Activated CD4-positive, alpha-beta T cell treated with anti-CD3 and anti-CD28 coated beads, Interleukin-2, amount 50 U/mL, for 16 hours (primary cell): ENCODE results near the gene CST7.
"Not testable (repeated sequence)": the region's sequence is repeated elsewhere in the genome, so short reads cannot be mapped to it uniquely, and the experiment has no call there.

ENCODE experiments used
- DNase-seq: peaks from one replicate; pipeline ENCODE4 v3.0.0-alpha.2; 2020

Gene CST7

DNA sequence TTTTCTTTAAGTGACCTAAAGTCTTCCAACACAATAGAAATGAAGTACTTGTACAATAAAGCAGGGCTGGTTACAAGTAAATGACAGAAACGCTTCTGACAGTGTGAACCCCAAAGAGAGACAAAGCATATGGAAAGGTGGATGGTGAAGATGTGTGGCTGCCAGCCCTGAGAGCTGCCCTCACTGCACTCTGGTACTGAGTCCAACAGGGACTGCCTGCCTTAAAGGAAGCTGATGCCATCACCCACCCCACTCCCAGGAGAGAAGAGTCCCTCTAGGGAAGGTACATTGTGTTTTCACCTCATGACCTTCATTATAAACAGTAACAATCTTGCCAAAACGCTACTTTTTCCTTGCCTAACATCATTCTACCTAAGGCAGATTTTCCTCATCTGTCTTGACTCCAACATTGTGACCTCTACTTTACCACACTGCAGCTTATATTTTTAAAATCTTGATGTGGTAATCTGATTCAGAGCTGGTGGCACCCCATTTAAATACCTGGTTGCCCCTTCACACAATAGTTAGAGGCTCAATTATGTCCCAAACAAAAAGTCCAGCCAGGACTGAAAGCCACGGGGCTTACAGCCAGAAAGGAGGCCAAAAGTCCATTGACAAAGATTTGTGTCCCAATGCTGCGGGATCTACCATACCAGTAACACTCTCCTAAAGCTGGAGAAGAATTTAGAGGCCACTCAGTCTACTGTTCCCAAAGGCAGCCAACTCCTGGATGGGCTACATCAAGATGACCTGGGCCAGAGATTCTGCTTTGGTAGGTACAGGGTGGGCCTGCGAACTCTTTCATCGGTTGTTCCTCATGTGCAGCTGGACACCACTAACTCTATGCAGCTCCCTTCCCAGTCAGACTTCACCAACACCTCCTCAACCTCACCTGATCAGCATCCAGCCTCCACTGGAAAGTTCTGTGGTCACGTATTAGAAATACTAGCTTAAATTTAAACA lies 39.1 kb downstream of the CST7 start:
- DNase-seq: no peak

GRCh38 chr20:24989162-24989561 lies 40.1 kb downstream of the CST7 start:
- DNase-seq: no peak

DNA sequence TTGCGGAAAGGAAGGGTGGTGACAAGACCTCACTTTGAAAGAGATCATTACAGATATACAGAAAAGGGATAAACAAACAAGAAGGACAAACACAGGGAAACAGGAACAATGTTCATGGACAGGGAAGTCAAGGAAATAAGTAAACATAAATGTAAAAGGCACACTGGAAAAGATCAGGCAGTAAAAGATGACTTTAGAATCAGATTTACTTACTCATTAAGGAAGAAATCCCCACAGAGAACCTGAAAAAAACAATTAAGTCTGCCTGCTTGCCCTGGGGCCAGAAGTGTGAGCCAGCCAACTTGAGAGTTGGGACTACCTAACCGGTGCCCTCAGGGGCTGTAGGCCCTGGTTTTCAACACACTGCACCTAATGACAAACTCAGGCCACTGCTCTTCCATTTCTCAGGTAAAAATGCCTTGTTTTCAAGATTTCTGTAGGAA lies 41.8 kb downstream of the CST7 start:
- DNase-seq: no peak

DNA sequence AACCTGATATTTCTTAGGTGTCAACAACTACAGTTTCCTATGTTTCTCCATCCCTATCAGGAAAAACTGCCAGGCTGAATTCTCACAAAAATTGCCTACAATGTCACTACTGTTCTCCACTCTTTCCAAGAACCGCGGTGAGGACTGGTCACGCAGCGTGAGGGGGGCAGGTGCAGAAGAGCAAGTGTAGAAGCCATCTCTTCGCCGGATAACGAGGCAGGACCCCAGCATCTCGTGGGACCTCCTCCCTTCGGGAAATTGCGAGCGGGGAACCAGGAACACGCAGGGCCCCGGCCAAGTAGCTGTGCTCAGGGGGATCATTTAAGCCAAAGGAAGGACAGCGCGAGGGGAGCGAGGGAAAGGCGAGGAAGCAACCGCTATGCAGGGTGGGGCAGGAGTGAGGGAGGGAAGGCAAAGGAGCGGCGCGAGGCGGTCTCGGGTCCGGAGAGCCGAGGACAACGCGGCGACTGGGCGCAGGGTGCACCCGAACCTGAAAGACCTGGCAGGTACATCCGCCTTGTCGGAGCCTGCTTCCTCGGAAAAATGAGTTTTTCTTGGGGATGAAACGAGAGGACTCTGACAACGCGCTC lies 42.9 kb downstream of the CST7 start:
- DNase-seq: peak; percentile 12

- peak; percentile 96 for DNase-seq
Observed at GRCh38 chr20:24992487-24993205, 43.6 kb downstream of the CST7 start, which contains the start of gene APMAP. APMAP (minus strand) TSS chr20:24992751; CDS start chr20:24992688, 63 bp downstream.

DNA sequence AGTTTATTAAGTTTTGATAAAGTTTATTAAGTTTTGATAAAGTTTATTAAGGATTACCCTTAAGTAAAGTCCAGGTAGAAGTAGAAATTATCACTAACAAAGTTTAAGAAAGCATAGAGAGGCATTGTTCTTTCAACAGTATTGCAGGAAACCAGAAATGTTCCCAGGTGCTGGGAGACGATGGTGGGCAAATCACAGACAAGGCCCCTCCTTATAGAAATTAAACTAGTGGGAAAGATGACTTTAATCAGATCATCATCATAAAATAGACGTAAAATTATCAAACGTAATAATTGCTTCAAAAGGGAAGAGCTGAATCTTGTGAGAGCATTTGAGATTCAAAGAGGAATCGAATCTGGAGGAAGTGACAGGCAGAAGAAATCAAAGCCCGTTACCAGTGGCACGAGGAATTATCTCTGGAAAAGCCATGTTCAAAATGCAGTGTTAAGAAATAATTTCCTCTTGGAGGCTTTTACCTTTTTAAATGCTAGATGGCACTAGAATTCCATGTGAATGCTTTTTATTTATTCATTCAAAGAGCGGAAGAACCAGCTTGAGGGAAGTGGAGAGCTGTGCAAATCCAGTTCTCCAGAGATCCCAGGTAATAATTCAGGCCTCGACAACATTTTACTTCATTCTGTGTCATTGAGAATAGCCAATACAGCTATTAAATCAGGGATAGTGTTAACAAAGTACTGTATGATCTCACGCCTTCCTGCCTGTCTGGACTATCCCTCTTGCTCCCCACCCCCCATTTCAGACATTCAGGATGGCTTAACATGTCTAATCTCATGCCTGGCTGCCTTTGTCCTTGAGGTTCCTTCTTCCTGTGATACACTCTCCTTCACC lies 44.5 kb downstream of the CST7 start:
- DNase-seq: no peak

DNA sequence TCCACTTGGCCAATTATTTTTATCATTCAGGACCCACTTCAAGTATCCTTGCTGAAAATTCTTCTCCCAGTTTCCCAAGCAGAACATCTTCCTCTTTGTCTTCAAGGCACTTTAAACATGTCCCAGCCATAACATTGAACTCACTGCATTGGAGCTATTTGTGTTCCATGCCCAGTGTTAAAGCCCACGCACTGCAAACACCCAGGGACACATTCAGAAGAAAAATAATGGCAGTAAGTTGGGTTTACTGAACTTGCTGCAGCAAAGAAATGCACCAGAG lies 45.1 kb downstream of the CST7 start:
- no peak for DNase-seq

GRCh38 chr20:24994470-24995368 lies 45.6 kb downstream of the CST7 start:
- DNase-seq: peak; percentile 84

DNA sequence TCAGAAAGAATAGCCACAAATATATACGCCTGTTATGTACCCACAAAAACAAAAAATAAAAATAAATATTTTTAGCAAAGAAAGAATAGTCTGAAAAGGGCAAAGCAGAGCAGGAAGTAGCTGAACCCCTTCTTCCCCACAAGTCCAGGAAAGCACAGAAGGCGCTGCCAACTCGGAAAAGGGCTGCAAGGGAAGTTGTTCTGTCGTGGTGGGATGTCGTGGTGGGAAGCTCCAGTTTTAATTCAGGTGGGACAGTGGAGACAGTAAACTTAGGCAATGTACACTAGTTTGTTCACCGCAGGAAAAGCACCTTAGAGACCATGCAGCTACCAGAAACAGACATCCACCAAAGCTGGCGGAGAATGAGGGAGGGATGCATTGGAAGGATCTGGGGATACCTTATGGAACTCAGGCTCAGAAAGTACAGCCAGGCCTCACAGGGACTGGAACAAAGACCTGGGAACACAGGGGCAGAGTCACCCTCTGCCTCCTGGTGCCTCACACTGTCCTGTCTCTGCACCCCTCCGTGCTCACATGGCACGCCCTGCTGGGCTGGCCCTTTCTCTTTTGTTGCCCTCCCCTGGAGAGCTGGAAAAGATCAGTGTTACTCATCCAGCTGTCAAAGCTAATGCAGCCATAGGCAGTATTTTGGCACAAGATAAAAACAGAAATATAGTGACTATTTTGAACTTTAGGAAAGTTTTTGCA lies 46.8 kb downstream of the CST7 start:
- no peak for DNase-seq

GRCh38 chr20:24996449-24997377 lies 47.6 kb downstream of the CST7 start:
- DNase-seq: no peak

DNA sequence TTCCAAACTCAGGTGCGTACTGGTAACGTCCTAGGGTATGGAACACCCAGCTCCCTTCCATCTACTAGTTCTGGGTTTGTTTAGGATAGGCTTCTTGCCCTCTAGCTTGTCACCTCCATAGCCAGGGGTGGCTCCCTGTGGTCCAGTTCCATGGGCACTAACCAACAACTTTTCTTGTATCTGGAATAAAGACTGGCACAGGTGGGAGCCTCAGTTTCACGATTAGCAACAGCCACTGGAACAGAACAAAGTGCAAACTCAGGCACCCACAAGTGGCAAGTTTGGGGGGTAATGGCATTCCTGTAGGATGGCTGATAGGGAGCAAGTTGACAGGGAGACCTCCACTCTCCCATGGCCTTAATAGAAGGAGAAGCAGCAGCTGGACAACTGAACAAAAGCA lies 49.1 kb downstream of the CST7 start:
- DNase-seq: no peak

DNA sequence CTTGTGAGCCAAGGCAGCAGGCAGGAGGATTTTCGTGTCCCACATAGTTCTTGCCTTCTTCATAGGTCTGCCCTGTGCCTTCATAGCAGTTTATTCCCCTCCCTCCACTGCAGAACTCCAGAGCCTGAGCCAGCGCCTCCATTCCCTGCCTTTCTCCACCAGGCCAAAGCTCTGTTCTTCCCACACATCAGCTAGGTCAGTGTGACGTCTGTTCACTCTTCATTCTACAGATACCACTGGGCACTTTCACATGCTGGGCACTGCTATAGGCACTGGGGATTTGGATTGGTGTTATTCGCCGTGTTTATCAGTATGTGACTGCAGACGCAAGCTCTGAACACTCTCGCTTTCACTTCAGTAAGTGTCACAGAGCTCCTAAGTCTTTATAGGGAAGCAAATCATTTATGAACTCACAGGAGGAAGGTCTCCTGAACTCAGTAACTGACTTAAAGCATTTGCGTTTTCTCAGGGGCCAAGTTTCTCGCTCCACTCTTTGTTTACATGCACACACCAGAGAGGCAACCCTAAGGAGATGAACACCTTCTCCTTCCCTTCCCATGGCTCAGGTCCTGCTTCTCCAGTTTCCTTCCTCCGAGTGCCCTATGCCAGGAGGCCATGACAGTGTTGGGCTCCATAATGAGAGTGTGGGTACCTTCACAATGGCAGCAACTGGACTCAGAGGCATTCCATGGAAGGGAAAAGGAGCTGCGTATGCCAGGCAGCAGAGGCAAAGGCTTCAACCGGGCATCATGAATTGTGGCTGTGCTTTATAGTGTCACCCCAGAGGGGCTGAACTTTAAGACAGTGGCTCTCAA lies 49.8 kb downstream of the CST7 start:
- no peak for DNase-seq

DNA sequence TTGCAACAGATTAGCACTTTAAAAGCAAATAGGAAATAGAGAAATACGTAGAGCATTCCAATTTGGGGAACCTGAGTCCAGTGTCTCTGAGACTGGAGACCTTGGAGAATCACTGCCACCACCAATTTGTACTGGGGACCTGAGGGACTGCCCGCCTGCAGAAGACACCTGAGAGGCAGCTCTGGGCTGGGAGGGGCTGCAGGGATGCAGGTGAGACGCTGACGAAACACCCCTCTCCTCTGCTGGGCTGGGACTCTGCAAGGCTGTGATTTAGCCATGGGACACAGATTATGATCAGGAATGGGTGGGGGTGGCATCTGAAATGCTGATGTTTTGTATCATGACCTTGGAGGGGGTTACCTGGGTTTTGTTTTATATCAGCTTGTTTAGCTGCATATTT lies 50.5 kb downstream of the CST7 start:
- no peak for DNase-seq

DNA sequence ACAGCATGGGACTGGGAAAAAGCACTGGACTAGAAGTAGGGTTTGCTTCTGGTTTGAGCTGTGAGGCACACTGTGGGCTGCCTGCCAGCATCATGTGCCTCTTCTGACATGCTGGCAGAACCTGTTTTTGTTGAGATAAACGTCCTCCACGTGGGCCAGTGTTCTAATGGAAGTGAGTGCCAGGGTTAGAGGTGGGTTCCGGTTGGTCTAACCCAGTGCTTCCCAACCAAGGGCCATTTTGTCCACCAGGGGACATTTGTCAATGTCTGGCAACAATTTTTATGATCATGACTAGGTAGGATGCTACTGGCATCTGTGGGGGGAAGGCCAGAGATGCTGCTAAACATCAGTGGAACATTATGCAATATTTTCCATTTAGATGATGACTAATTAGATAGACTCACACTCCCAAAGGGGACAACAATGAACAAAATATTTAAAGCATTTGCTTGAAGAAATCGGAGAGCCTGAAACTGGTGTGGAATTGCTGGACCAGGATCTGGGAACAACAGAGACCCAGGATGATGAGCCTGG lies 51.3 kb downstream of the CST7 start:
- DNase-seq: no peak

GRCh38 chr20:25001323-25001722 lies 52.3 kb downstream of the CST7 start:
- DNase-seq: not testable (repeated sequence)

DNA sequence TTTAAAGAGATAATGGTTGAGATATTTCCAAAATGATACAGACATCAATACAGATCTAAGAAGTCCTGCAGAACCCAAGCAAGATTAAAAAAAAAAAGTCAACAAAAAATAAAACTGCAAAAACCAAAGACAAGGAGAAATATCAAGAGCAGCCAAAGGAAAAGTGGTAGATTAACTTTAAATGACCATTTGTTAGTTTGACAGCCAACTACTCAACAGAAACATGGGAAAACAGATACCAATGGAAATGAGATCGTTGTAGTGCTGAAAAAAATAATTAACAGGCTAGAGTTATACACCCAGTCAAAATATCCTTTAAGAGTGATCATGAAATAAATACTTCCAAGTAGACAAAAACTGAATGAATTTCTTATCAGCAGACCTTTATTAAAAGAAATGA lies 53.9 kb downstream of the CST7 start:
- no peak for DNase-seq

DNA sequence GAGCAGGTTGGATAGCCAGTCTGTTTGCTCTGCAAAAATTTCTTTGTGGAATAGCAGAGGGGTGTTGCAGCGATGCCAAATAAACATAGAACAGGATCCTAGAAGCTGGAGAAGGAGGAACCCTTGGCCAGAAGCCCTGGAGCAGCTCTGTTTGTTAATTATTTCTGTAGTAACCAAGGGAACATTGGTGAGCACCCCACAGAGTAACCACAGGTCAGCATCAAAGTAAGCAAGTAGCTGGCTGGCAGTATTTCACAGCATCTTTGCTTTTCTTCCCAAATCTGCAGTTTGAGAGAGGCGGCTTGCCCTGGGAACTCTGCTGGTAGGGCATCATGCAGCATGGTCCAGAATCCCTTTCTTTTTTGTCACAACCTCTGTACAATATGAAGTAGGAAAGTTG lies 56.2 kb downstream of the CST7 start:
- DNase-seq: no peak

DNA sequence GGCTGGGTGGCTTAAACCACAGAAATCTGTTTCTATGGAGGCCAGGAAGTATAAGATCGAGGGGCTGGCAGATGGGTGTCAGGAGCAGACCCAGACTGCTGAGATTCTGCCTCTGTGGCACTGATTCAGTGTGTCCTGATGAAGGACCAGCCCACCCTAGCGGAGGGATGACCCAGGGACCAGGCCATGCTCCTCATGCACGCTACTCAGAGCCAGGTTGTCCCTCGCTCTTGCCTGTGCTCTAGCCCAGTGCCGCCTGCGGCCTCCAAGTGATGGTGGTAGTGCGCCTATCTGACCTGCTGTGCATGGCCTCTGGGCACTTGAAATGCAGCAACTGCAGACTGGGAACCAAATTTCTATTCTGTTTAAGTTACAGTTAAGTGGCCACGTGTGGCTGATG lies 56.6 kb downstream of the CST7 start:
- DNase-seq: no peak
